ENCODE data around the gene LRMDA. TPM values are rescaled to one million over a fixed set of nuclear protein-coding genes. Genes with fewer than 3 reads are reported as not detected.

LRMDA gene
- total and polyA plus RNA-seq, 2 of the 8 experiments (the other 6 are each of a cell fraction or from before 2014, with no cell fraction given), result 0.86 to 2.8 TPM

DNA sequence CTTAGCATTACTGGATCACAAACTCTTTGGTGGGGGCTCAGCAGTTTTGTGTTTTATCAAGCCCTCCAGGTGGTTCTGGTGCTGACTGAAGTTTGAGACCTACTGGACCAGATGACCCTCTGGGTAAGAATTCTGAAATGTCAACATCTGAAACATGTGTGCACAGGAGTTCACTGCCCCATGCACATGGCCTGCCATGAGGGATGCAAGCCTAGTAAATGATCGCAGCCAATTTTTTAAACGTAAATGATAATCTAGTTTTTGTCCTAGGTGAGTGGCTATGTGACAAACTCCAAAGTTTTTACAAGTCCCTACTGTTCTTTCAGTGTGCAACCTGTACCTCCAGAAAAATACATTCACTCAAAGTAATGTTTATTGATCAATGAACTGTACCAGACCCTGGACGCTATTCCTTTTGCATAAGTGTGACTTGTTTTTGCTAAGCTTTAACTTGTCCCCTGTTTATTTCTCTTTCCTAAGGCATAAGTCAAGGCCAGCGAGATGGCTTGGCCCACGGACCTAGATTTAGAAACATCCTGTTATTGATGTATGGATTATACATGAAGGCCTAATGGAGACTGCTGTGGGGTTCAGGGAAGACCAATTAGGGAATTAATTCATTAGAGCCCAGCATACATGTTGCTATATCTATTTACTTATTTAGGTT is 531.1 kb downstream of the LRMDA start:
- H2BK120ac ChIP-seq (replicated peaks; ENCODE audit: low read depth, low read length), result no peak overlapping the region
- no peak overlapping the region for H2BK12ac ChIP-seq (ENCODE audit: low read depth, low read length)
- no peak overlapping the region for H3K4ac ChIP-seq (replicated peaks; ENCODE audit: insufficient read length, low read depth, low read length)
- ChIA-PET POLR2A (ENCODE audit: partially characterized antibody) (no interaction called here), CTCF (ENCODE audit: partially characterized antibody) (no interaction called here)
- no peaks in the 10 kb centered on the region for H3K36me3 ChIP-seq (ENCODE audit: control insufficient read depth in 2 of 4, insufficient read depth in 4 of 4, low read length in 3 of 4)
- H3K4me3 ChIP-seq (ENCODE audit: extremely low read depth in 1 of 4, insufficient read depth in 2 of 4, low read depth in 3 of 4, low read length in 4 of 4), result no peak overlapping the region
- no peak overlapping the region for H3K27ac ChIP-seq (ENCODE audit: low read depth, low read length)
- H3K18ac ChIP-seq (ENCODE audit: extremely low read depth, low read length), result no peak overlapping the region
- no peak overlapping the region for H2BK15ac ChIP-seq (ENCODE audit: low read length)
- no peaks in the 10 kb centered on the region for H3K79me2 ChIP-seq (ENCODE audit: control insufficient read depth in 1 of 2, insufficient read depth in 2 of 2, low read length in 2 of 2)
- no peak overlapping the region for H3K9ac ChIP-seq (replicated peaks in 1 of 4; ENCODE audit: extremely low read depth in 1 of 4, low read depth in 3 of 4, low read length in 3 of 4)
- no peak overlapping the region for H4K5ac ChIP-seq (ENCODE audit: insufficient read length, low read depth, low read length)
- no peaks in the 10 kb centered on the region for H4K20me1 ChIP-seq (replicated peaks in 1 of 2; ENCODE audit: control insufficient read depth in 1 of 2, insufficient read depth in 2 of 2, low read length in 2 of 2)
- no peaks in the 10 kb centered on the region for H3K9me3 ChIP-seq (ENCODE audit: insufficient read depth in 2 of 2, low read depth in 1 of 2, low read length in 1 of 2)
- no peak overlapping the region for H3K14ac ChIP-seq (ENCODE audit: insufficient read length)
- no peak overlapping the region for H3K23ac ChIP-seq (ENCODE audit: insufficient read length)
- no peaks in the 10 kb centered on the region for H3K79me1 ChIP-seq (ENCODE audit: low read depth, low read length)
- no peak overlapping the region for H2BK20ac ChIP-seq (ENCODE audit: low read length)
- H2BK5ac ChIP-seq (ENCODE audit: low read depth, low read length), result no peak overlapping the region
- no peak overlapping the region for H2AK5ac ChIP-seq (ENCODE audit: low read depth, low read length)
- FAIRE-seq (no peak), DNase-seq (ENCODE audit: low read depth in 1 of 2, low spot score in 2 of 2) (no peak)
- no peaks in the 10 kb centered on the region for H3K23me2 ChIP-seq (ENCODE audit: low read depth, low read length)
- H3K56ac ChIP-seq (replicated peaks; ENCODE audit: insufficient read length, low read depth, low read length), result no peak overlapping the region
- H3K4me1 ChIP-seq (replicated peaks in 1 of 4; ENCODE audit: control insufficient read depth in 3 of 4, insufficient read depth in 4 of 4, low read length in 3 of 4), result peaks cover 0 to 3% (median 2%) of the 10 kb centered on the region in 4 experiments; a peak in 3 of 7 replicates
- H2AFZ ChIP-seq (ENCODE audit: low read length), result no peak overlapping the region
- H4K8ac ChIP-seq (ENCODE audit: extremely low read depth, insufficient read depth, low read length), result no peak overlapping the region
- H3K27me3 ChIP-seq (replicated peaks in 1 of 4; ENCODE audit: control insufficient read depth in 3 of 4, extremely low read depth in 1 of 4, insufficient read depth in 3 of 4, low read length in 3 of 4), result no peaks in the 10 kb centered on the region
- no peak overlapping the region for H4K91ac ChIP-seq (replicated peaks; ENCODE audit: insufficient read length, low read length)
- H3K4me2 ChIP-seq (ENCODE audit: insufficient read depth in 1 of 2, low read depth in 2 of 2, low read length in 2 of 2), result no peak overlapping the region
- whole genome bisulfite sequencing, 2 experiments (ENCODE audit: extremely low coverage in 1 of 2, insufficient coverage in 1 of 2, insufficient read length in 1 of 2, insufficient replicate concordance in 2 of 2, low coverage in 1 of 2, low lambda C conversion rate in 2 of 2, missing lambda C conversion rate in 1 of 2), result 87% methylated on average over 5 of the region's 5 CpGs; no CpG with 5 or more reads in 1 of the 2 experiments
- TF ChIP-seq CTBP2 (IDR thresholded peaks at IDR 0.05; ENCODE audit: borderline replicate concordance, insufficient read depth, insufficient read length, low read length), result no peak
- TF ChIP-seq SIRT6 (IDR thresholded peaks at IDR 0.05; ENCODE audit: low read length), result no peak
- TF ChIP-seq SAP30 (IDR thresholded peaks at IDR 0.05; ENCODE audit: insufficient read depth, insufficient replicate concordance, low read length), result no peak
- TF ChIP-seq GTF2F1 (IDR thresholded peaks at IDR 0.05; ENCODE audit: borderline replicate concordance, low read depth, low read length), result no peak
- TF ChIP-seq RXRA (IDR thresholded peaks at IDR 0.05; ENCODE audit: insufficient read depth, low read depth, low read length), result no peak
- TF ChIP-seq ZNF274 (IDR thresholded peaks at IDR 0.05; ENCODE audit: borderline replicate concordance, extremely low read depth, low read length), result no peak
- TF ChIP-seq TCF12 (IDR thresholded peaks at IDR 0.05; ENCODE audit: low read depth, low read length), result no peak
- no peak for TF ChIP-seq BACH1 (IDR thresholded peaks at IDR 0.05; ENCODE audit: low read length)
- TF ChIP-seq, protein P1, sequence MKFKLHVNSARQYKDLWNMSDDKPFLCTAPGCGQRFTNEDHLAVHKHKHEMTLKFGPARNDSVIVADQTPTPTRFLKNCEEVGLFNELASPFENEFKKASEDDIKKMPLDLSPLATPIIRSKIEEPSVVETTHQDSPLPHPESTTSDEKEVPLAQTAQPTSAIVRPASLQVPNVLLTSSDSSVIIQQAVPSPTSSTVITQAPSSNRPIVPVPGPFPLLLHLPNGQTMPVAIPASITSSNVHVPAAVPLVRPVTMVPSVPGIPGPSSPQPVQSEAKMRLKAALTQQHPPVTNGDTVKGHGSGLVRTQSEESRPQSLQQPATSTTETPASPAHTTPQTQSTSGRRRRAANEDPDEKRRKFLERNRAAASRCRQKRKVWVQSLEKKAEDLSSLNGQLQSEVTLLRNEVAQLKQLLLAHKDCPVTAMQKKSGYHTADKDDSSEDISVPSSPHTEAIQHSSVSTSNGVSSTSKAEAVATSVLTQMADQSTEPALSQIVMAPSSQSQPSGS (IDR thresholded peaks at IDR 0.05; ENCODE audit: low read length), result no peak
- TF ChIP-seq CBX5 (IDR thresholded peaks at IDR 0.05; ENCODE audit: low read depth, low read length), result no peak
- TF ChIP-seq ATF3 (IDR thresholded peaks at IDR 0.05; ENCODE audit: insufficient read depth, low read depth, low read length), result no peak
